NCI-H524 (cell line): ENCODE data around the gene P2RY13.

ENCODE experiments used
- DNase-seq, 2 experiments: peaks; one replicate each; lab custom pipeline; 2025; lab: John Stamatoyannopoulos, UW

Gene P2RY13

DNA sequence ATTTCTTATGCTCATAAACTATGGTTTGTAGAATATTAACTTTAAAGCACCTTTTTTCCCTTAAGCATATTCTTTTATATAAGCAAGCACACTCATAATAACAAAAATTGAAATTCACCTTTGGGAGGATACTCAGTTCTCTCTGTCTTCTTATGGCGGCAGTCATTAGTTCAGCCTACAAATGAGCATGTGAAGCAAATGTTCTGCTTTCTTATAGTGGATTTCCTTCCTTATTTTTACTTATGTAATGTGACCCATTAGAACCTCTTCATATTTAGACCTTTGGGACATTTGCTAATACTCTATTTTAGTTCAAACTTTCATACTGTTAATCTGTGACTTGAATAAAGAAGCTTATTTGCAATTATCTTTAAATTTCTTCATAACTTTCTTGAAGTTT is at the start of gene P2RY13:
P2RY13 (minus strand) TSS at position 187 of the 400 bp plus-strand sequence; CDS start at position 166, 21 bp downstream.
- DNase-seq, result no peak

DNA sequence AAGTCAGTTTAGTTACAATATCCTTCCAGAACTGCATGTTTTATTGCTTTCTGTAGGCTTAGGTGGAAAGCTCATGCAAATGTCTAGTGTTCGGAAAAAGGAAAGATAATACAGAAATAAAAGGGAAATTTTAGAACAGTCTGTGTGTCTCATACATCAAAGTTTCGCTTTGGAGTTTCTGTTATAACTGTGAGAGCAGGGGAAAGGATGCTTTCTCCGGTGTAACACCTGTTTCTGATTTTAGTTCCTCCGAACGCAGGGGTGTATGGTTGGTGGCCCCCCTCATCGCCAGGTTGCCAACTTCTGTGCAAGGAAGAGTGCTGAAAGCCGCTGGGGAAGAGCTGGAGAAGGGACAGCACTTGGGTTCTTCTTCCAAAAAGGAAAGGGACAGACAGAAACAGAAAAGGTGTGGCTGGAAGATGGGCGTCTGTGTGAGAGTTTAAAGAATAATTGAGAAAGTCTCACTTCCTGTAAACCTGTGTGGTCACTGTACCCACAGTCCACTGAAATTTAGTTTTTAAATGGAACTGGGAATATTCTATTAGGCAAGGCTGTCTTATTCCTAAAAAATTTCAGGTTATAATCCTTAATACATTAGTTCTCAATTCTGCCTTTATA is 48.5 kb upstream of the P2RY13 start:
- no peak for DNase-seq

DNA sequence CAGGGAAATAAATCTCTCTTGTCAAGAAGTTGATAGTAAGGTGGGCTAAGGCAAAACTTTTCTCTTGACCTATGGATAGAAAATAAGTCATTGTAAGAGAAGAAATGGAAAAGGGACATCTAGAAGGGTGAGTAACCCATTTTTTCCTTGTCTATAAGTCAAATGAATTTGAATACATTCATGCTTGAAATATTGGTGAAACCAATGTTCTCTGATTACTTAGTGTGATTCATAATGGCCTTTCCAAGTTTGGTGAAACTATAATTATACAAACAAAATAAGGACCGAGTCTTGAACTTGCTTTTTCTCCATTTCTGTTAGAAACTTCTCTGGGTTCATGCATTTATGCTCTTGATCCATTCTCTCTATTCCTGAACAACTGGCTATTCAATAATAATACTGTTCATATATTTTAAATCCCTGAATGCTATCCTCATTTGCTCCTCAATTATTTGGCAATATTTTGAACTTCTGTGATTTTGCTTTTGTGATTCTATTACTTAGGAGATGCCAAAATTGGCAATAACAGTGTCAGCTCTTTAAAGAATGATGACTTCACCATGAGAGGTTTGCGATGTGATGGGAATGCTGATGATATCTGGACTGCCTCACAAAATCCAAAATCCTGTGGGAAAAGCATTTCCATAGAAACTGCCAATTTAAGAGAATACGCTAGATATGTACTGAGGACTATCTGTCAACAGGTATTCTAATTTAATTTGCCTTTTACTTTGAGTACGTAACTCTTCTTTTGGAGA is 42.9 kb upstream of the P2RY13 start:
- no peak for DNase-seq

DNA sequence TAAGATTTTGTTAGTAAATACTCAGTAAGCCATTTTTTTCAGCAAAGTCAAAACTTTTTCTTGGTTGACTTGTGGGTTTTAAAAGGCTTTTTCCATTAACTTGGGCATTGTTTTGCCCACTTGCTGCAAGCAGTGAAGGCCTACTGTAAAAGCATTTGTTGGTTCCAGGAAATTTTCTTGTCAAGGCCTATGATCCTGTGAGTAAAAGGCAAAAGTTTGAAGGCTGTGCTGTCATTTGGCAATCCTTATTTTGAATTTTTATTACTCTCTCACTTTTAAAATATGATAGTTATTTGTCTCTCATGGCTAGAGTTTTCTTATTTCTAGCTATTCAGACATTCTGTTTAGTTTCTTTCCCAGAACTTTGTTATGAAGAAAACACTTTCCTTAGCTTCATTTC is 42.2 kb upstream of the P2RY13 start:
- no peak for DNase-seq

DNA sequence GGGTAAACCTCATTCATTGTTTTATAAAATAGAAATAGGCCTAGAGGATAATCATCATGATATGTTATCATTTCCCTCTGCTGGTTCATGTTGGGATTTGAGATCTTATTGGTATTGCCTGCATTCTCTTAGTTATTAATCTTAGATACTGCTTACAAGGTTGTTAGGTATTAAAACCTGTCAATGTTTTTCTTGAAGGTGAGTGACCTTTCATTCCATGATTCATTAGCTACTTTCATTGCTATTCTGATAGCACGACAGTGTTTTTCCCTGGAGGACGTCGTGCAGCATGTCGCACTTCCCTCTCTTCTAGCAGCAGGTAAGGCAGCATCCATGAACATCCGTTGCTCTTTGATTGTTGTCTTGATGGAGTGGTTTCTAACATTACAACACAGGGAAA is 38.1 kb upstream of the P2RY13 start:
- no peak for DNase-seq

DNA sequence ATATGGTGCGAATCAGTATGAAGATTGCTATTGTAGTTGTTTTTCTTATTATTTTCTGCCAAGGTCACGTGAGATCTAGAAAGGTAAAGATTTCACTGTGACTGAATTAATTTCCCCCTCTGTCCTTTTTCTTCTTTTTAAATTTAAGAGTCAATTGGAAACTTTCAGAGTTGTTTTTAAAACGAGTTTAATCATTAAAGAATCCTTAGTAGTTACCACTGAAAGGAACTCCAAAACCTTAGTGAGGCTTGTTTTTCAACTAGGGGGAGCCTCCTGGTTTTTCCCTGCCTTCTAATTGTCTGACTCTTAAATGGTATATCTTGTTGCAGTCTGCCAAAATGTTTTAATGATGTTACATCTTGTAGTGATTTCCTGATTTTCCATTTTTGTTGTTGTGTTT is 37.6 kb upstream of the P2RY13 start:
- no peak for DNase-seq

DNA sequence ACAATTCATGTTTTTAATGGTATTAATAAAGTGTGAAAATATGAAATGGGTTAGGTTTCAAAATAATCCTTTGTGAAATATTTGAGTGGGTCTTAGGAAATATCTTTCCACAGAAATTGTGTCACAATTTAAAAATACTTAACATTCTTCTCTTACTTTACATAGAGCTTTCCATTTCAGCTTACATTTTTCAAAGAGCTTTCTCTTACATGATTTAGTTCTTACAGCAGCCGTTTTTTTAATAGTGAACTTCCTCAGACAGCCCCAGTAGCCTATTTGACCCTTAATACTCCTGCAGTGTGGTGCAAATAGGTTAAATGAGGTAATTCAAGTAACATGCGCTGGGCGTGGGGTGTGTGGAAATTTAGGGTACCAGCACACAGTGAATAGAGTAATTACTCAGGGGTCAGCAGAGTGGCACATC is 33.4 kb upstream of the P2RY13 start:
- no peak for DNase-seq

DNA sequence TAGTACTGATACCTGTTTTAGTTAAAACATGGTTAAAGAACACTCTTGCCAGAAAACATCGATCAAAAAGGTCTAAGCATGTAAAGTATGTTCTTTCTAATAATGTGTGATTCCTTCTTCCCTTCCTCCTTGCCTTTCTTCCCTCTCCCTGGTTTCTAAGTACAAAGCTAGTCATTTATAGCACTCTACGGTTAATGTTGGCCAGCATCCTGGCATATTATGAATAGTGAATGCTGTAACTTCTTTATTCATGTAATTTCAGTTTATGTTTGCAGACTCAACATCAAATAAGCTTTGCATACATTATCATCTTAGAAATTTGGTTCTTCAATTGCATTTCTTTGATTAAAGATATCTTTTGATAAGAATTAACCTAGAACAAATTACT is 28.1 kb upstream of the P2RY13 start:
- DNase-seq, result no peak

DNA sequence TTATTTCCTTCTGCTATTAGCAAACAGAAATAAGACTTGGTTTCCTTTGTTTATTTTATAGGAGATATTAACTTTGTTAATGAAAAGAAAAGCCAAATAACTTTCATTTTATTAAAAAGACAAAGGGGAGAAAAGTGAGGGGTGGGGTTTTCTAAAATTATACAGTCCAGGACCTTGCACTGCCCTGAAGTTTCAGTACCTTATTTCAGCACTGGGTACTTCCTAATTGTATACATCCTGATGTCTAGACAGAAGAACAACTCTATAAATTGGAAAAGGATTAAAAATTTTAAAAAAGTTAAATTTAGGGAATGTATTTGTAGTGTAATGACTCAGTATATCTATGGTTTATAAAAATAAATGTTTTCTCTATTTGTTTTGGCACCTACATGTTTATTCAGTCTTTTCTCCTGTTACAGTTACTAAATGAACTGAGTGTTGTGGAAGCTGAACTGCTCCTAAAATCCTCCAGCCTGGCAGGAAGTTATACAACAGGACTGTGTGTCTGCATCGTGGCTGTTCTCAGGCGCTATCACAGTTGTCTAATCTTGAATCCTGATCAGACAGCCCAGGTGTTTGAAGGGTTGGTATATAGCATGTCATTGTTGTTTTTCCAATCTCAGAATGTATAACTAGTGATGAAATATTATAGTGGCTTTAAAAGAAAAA is 27.6 kb upstream of the P2RY13 start:
- DNase-seq, result no peak

DNA sequence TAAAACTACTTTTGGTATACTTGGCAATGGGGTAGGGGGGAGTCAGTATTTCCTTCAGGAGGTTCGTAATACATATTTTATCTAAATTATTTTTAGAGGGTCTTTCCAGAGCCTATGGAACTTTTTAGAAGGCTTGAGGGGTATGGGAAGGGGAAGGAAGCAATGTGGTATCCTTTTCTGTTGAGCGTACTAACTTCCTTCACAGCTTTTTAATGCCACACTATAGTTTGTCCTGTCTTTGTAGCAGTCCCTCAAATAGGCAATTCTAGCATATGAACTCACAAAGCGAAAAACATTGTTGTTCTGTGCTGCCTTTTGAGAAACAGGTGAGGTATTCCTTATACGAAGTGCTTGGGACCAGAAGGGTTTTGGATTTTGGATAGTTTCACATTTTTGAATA is 22.3 kb upstream of the P2RY13 start:
- DNase-seq, result no peak

DNA sequence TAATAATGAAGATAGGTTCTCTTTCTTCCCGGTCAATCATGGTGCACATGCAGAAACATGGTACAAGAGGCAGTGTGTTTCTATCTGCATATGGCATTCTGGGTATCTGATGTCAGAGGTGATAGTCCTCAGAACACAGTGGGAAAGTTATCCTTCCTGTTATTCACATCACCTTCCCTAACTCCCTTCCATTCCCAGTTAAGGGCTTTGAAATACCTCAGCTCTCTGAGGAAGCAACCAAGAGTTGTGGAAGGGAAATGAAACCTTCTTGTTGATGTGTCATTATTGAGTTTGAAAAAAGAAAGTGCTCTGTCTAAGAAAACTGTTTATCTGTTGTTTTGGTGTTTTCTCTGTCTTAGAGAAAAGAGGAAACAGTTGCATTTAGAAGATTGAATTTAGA is 21.9 kb upstream of the P2RY13 start:
- DNase-seq, result no peak

DNA sequence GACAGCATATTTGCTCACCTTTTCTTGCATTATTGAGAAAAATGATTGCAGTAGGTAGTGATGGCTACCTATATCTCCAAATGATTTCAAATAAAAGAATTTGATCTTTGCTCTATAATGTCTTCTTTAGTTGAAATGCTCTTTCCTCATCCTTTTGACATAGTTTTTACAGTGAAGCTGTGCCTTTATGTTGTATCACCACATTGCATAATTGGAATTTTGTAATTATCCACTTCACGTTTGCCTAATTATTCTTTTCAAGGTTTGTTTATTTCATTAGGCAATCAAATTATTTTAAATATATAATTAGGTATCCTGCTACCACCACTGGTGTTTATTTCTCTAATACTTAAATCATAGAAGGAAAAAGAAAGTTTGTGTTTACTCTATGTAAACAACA is 21.3 kb upstream of the P2RY13 start:
- DNase-seq, result no peak

DNA sequence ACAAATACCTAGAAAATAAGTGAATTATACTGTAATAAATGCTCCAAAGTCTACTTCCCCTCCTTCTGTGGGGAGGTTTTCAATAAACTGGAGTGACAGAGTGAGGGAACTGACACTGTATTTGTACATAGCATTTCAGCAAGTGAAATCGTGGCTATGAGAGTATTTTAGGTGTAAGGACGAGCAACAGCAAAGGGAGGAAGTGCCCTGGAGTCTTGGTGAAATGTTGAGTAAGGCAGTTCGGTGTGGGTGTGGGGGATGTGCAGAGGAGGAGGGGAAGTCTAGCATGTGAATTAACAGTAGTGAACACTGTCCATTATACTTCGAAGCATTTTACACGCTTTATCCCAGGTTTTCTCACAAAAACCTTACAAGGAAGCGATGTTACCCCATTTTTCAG is 18.1 kb upstream of the P2RY13 start:
- DNase-seq, result no peak

DNA sequence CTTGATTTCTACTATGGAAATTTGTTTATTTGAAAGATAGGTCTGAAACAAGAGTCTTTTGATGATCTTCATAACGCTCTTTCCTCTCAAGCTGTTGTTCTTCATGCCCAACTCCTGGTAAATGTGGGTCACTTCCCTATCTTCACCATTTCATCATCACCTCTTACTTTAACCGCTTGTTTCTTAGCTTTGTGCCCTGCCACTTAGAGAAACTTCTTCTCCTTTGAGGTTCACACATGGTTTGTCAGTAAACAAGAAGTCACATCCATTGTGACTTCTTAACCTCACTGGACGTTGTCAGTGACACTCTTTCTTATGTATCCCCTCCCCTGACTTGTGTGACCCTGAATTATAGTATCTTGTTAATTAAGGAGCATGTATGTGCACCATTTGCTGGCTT is 16.9 kb upstream of the P2RY13 start:
- no peak for DNase-seq

DNA sequence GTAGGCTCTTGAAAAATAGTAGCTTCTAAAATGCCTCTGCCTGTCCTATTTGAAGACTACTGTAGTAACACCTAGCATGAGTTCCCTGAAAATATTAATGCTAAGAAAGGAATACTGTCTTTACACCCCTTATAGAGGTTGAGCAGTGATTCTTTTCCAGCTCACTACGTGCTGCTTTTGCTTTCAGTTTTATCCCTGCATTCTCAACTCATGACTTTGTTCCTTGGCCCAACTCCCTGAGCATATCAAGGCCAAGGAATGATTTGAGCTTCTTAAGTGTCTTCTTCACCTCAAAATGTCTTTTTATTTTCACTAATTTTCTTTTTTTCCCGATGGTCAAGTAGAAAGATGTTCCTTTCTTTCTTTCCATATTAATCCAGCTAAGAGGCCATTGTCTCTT is 16.5 kb upstream of the P2RY13 start:
- no peak for DNase-seq

DNA sequence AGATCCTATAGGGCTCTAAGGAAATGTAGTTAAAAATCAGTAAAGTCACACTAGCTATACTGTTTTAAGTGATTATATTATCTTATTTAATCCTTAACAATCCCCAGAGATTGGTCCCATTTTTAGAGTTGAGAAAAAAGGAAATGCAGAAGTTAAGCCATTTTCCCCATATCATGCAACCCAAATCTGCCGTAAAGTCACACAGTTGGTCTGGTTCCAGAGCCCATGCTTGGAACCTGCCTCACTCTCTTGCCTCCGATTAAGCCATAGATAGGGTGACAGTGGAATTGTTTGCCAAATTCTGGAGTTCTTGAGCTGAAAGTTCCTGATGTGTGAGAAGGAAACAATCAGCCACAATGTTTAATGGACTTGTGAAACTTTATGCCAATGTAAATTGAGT is 2.3 kb upstream of the P2RY13 start:
- no peak for DNase-seq

DNA sequence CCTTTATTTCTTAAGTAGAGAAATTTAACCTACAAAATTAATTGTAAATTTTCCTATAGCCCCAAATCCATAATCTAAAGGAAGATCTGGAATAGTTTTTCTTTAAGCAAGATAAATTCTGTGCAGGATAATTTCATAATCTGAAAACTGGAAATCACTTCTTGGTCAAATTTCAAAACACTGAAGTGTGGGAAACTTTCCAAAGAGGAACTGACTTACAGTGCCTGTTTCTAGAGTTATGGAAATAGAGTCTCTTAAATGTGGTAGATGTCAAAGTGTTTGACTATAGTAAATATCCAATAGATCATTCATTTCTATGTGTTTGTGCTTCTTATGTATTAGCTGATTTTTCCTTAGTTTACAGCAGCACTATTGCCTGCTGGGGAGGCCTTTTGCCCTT is 1.6 kb upstream of the P2RY13 start:
- no peak for DNase-seq

DNA sequence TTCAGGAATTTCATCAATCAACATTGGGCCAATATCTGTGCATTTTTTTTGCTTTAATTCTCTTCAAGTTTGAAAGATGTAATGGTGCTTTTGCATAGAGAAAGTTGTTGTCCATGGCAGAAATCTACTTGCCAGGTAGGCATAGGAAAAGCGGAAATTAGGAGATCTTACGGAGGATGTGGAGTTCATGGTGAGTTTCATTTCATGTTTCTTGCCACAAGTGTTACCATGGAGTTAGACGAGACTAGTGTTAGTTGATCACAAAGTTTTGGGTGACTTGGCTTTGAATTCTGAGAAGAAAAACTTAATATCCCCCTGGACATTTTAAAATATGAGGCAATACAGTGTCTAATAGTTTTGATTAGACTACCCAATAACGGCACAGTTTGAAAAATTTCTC is 1.0 kb upstream of the P2RY13 start:
- no peak for DNase-seq

DNA sequence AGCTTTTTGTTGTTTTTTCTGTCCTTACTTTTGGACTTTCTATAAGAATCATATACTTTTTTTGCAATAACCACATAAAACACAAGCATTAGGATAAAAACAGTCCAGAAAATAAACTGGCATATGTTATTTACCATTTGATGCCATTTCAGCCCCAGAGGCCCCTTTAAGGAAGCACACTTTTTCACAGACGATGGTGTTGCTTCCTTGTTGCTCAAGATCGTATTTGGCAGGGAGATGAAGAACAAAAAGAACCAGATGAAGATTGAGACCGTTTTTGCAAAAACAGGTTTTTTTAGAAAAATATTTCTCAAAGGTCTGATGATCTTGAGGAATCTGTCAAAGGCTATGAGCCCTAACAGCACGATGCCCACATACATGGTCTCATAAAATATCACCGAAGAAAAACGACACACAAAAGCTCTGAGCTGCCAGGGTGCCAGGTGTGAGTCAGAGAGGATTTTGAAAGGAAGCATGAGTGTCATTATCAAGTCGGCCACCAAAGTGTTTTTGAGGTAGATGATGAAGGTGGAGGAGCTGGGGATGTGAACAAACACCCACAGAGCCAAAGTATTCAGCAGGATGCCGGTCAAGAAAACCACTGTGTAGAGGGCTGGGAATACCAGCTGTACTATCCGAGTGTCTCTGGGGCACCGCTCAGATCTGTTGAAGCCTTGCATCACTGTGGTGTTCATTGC is 902 bp downstream of the P2RY13 start:
- no peak for DNase-seq

DNA sequence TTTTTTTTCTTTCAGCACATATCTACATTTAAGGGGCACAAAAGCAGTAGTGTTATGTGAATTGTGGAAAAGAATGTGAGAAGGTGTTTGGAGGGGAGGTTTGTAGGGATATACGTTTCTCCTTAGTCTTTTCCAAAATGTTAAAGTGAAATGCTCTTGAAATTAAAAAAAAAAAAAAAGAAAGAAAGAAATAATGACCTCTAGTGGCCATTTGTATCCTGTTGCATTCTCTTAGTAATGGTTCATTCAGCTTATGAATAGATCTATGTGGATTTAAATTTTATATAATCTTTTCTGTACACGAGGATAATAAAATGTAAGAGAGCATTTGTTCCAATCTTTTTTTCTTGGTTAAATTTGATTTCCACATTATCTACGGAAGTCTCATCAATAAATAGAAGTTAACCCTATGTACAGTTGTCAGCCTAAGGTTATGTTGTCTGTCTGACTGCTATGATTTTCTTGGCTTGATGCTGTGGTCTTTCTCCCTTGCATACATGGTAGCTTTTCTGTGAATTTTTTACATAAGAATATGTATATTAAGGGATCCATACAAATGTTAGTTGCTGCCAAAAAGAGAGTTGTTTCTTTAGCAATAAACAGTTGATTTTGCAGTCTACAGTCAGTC is 1.7 kb downstream of the P2RY13 start:
- DNase-seq, result no peak

DNA sequence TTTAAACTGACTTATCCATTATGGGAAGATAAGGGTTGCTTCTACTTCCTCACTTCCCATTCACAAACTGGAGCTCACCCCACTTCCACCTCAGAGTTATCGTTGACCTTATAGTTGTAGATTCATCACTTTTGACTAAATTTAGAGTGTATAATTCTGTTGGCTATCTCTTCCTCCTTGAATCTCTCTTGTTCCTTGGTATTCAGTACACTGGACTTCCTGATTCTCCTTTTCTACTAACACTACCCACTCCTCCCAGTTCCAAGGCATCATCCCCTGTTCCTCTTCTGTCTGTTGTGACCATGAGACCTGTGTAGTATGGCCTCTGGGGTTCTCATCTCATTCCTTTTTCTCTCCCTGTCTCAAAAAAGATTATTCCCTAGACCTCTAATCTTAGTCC is 6.8 kb downstream of the P2RY13 start:
- no peak for DNase-seq

DNA sequence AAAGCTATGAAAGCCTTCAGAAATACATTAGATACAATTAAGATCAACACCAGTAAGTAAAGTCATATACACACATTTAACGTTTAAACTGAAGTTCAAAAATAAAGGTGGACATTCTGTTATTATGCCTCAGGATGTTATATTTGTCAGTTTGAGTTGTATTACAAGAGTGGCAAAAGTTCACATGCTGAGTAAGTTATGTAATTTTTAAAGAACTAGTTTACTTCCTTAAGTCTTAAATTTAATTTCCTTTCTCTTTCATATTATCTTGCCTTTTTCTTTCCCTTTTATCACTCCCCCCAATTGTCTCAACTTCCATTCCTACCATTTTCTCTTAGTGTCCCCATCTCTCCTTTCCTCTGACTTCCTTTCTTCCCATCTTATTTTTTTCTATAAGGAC is 7.8 kb downstream of the P2RY13 start:
- DNase-seq, result no peak
